GM12875 (cell line): ENCODE results near the gene SHROOM3.

Source experiments
- H3K4me3 ChIP-seq: one replicate; pipeline ENCODE4 v1.5.1; 2011; ENCODE audit warnings: low read depth, low read length, control low read depth
- CTCF ChIP-seq: IDR thresholded peaks from 2 replicates; pipeline ENCODE4 v1.5.1; 2011; ENCODE audit warnings: low read depth, mild to moderate bottlenecking, control low read depth, inconsistent platforms, low read length, moderate library complexity, borderline replicate concordance; ENCODE audit not compliant: insufficient read depth

SHROOM3 gene

GRCh38 chr4:76821641-76822040 is 386.6 kb downstream of the SHROOM3 start:
- no peak for TF ChIP-seq CTCF
- no peak overlapping the region for H3K4me3 ChIP-seq

- no peak overlapping the region for H3K4me3 ChIP-seq
- TF ChIP-seq CTCF: no peak
Measured at GRCh38 chr4:76822303-76822702, 387.3 kb downstream of the SHROOM3 start.

- no peak overlapping the region for H3K4me3 ChIP-seq
- TF ChIP-seq CTCF: no peak
Measured at GRCh38 chr4:76823495-76823894, 388.5 kb downstream of the SHROOM3 start.

GRCh38 chr4:76830612-76830963 is 395.6 kb downstream of the SHROOM3 start:
- no peak overlapping the region for H3K4me3 ChIP-seq

GRCh38 chr4:76830964-76831703 is 396.1 kb downstream of the SHROOM3 start:
- TF ChIP-seq CTCF: no peak
- H3K4me3 ChIP-seq: no peak overlapping the region

More at GRCh38 chr4:76830612-76830963, 395.6 kb downstream of the SHROOM3 start:
- TF ChIP-seq CTCF: no peak

GRCh38 chr4:76831711-76832373 is 396.8 kb downstream of the SHROOM3 start:
- no peak for TF ChIP-seq CTCF

More at GRCh38 chr4:76831711-76832373, 396.8 kb downstream of the SHROOM3 start:
- H3K4me3 ChIP-seq: no peak overlapping the region
